GM21619 (cell line): ENCODE data around the gene MICAL3.
"Not testable (repeated sequence)": the region's sequence is repeated elsewhere in the genome, so short reads cannot be mapped to it uniquely, and the experiment has no call there.

Experiments used
- ATAC-seq: cut with Tn5 transposase; IDR thresholded peaks from one replicate; pipeline ENCODE4 v1.9.1; 2021; ENCODE audit not compliant: unreplicated experiment

The MICAL3 gene

DNA sequence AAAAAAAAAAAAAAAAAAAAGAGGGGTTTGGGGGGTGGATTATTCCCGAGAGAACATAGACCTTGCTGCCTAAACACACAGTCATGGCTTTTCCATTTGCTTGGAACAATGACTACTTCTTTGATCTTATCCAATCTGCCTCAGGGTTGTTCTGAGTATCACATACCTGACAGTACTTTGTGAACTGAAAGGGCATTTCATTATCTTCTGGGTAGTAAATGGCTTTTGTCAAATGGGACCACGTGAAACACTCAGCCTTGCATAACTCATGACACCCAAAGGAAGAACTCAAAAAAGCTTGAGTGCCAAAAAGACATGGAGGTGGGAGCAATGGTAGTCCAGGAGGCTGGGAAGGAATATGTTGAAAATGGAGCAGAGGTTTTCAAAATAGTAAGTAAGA, 126.9 kb downstream of the MICAL3 start:
- ATAC-seq = no peak

DNA sequence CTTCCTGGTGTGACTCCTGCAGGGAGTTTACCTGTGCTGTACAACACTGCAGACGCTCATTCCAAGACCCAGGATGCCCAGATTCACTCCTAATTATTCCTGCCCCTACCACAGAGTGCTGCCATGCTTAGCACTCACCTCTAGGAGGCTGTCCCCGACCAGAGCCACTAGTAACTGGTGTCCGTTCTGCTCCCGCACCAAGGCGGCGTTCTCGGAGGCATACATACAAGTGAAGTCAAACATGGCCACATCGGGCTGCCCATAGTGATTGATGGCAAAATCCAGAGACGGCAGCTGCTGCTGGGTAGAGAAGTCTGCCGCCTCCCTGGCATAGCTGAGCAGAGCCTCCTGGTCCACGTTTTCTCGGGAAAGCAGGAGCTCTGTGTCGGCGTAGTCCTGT, 127.8 kb downstream of the MICAL3 start:
- no peak for ATAC-seq

DNA sequence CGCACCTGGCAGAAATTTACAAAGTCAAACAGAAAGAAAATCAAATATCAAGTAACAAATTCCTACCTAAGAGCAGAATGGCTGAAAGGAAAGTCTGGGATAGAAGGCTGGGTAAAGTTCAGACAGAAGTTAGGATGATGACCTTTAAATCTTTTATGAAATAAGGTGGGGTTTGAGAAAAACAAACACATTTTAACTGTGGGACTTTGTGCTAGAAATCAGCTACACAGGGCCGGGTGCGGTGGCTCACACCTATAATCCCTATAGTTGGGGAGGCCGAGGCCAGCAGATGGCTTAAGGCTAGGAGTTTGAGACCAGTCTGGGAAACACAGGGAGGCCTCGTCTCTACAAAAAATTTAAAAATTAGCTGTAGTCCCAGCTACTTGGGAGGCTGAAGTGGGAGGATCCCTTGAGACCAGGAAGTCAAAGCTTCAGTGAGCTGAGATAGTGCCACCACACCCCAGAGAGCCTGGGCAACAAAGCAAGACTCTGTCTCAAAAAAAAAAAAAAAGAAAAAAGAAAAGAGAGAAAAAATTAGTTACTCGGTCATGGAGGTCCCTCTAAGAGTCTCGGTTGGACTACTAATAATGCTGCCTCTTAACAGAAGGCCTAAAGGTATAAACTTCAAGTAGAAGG, 130.3 kb downstream of the MICAL3 start:
- no peak for ATAC-seq

DNA sequence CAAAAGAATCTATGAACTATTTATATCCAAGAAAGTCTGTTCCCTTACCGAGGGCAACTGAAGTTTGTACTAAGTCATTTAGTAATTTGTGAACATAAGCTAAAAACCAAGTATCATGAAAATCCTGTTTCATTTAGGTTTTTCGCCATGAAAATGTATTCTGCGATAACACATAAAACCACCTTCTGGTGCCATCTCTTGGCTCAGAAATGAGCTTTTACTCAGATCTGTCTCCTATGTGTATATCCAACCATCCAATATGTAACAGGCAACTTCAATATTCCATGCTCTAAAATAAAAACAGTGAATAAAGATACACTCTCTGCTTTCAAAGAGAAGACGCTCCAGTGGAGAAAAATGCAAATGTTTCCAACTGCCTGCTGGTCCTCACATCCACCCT, 132.0 kb downstream of the MICAL3 start:
- ATAC-seq = no peak

DNA sequence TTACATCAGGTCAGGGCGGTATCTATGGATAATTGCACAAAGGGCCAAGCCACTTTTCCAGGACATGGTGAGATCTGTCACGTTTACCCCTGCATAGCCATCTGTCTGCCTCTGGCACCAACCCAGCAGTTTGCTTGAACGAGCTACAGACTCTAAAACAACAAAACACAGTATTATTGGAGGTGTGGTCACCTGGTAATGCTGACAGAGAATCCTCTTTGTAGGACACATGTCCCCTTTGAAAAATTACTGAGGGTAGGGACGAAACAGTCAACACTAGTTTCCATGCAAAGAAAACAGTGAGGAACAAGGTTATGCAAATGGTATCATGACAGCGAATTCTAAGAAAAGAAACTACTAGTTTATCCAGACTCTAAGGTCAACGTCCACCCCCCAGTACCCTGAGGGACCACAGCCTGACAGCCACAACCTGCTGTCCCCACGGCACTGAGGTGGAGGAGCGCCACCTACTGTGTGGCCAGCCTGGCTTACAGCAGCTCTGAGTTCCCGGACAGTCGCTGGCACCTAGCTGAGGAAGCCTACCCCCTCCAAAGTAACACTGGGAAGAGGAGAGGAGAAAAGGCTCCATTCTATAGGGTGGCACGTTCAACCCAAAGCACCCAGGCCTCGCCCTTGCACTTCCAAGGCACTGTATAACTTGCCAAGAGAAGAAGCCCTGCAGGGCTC, 132.7 kb downstream of the MICAL3 start:
- ATAC-seq = no peak

DNA sequence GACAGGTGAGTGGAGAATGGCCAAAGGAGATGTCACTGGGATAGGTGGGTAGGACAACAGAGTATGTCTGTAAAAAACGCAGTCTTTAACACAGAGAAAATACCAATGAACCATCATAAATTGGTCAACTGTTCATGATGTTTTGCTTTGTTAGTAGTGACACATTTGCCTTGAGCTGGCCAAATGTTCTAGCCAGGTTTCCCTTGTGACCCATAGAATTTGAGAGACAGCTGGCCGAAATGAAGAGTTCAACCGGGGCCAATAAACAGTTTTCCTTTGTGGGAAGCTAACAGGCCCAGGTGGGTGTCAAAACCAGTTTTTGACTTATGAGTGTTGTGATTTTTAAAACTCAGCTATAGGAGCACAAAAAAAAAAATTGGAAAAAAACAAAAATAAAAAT, 133.5 kb downstream of the MICAL3 start:
- no peak for ATAC-seq

DNA sequence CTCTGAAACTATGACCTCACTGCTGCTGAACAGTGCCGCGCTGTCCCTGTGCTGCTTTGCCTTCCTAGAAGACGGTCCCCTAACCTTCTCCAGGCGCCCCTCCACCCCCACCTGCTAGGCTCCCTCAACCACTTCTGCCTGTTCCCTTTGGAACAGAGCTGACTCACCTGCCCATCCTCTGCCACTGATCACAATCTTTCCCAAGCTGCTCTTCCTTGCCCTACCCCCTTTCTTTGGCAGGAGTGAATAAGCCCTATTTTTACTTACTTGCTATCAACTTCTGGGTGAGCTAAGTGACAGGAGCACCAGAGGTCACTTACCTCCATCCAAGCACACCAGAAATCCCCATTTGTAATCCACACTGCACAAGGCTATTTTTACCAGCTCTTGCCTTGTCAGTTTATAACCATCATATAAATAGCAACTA, 134.1 kb downstream of the MICAL3 start:
- no peak for ATAC-seq

DNA sequence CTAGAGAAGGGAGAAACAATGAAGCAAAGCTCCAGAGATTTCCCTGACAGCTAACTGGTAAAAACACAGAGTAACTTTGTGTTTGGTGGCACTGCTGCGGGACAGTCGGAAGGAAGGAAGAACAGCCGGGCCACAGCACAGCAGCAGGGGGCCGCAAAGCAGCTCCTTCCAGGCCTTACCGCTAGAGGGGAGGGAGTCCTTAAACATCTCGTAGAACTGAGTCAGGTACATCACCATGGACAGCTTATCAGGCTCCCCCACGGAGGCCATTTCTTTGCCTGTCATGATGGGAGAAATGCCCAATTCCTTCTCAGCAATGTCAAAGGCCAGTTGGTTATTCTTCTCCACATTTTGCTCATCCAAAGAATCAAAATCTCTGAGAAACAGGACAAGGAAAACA, 135.5 kb downstream of the MICAL3 start:
- no peak for ATAC-seq

DNA sequence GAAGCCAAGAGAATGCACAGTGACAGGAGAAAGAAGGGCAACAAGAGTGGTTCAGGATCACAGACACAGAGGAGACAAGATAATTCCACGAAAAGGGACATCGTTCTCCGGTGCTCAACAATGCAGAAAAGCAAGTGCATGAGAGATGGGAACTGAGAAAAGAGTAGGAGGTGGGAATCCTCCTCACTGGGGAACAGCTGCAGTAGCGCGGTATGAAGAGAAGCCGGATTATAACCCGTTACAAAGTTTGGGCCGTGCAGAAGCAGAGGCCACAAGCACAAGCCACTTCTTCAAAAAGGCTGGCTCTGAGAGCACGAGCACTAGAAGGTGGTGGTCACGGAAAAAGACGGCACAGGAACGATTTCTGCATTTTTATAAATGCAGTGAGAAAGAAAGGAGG, 135.9 kb downstream of the MICAL3 start:
- no peak for ATAC-seq

DNA sequence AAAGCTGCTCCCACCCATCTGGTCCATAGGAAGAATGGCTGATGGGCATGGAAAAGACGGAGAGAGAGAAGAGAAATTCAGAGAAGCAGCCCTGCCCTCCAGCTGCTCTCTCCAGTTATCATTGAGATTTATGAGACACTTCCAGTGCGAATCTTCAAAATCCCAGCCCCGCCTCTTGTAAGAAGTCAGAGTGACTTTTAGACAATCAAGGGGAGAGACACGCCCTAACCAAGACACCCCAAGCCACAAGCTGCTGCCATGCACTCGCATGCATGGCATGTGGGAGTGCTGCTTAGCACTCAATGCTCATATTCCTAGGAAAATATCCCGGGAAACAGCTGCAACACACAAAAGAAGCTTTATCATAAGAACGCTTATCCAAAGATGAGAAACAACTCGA, 139.5 kb downstream of the MICAL3 start:
- no peak for ATAC-seq

DNA sequence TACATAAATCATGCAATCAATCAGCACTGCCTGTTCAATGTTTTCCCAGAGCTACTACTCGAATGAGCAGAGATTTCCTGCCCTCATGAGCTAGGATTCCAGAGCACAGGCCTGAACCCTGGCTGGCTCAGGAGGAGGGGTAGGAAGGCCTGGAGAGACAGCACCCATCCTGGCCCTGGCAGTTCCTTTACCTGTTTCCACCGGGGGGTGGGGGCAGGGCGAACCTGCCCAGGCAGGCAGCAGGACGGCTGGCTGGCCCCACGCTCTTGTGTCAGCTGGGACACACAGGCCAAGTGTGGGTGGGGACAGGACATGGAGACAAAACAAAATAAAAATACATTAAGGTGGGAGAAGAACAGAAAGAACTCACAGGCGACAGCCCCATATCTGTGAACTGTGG, 140.3 kb downstream of the MICAL3 start:
- ATAC-seq = no peak

DNA sequence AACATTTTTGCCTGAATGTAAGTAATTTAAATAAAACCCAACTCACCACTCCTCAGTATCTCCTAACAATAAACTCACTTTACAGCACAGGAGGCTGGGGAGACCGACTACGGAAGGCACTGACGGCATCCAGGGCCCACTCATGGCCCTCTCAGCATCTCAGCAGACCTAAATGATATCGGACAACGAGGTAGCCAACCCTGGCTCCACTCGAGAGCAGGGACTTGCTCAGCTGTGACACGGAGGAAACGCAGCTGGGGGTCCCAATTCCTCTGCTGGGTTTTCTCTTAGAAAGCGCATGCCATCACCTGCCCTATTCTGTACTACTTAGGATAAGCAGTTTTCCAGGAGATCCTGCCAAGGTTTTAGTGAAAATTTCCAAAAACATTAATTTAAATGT, 141.0 kb downstream of the MICAL3 start:
- no peak for ATAC-seq

DNA sequence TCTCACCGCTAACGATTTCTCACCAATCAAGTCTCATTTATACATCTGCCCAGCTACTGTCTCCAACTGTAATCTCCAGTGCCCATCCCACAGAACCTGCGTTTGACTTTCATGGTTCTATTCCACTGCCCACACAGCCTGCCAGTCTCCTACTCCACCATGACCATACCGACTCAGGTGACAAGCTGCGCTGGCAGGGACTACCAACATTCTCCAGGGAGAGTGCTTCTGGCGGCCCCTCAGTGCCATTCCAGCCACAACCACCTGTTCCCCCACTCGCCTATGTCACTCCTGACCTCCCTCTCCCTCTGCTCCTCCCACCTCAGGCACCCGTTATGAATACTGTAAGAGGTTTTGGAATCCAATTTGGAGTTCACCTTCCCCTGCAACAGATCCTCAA, 141.6 kb downstream of the MICAL3 start:
- ATAC-seq = no peak

DNA sequence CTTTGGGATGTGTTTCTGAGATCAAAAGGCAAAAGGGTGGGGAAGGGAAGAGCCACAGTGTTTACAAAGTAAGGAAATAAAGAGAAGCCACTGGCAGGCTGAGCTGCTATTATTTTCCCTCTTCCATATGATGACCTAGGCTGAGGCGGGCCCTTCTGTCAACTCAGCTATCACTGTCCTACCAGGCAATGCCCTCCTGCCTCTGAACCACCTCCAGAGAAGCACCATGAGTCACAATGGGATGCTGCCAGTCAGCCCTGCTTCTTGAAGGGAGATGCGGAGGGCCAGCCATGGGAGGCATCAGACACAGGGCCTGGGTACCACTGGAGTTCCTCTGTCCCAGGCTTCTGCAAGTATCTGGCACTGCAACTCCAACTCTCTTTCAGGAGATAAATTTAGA, 142.2 kb downstream of the MICAL3 start:
- no peak for ATAC-seq

DNA sequence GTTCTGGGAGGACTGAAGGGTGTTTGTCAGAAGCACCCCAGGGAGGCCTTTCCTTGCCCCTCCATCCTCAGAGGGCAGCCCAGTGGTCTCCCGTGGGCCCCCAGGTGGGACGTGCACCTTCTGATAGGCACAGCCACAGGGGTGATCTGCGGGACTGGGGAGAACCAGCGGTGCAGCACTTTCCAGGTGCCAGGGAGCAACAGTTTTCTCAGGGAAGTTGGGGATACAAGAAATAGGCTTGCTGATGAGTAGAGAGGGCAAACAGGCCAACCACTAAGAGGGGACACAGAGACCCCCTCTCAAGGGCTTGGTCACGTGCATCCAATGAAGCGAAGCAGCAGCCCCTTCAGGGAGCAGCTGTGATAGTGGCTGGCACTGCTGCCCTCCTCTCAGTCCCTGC, 143.0 kb downstream of the MICAL3 start:
- no peak for ATAC-seq

DNA sequence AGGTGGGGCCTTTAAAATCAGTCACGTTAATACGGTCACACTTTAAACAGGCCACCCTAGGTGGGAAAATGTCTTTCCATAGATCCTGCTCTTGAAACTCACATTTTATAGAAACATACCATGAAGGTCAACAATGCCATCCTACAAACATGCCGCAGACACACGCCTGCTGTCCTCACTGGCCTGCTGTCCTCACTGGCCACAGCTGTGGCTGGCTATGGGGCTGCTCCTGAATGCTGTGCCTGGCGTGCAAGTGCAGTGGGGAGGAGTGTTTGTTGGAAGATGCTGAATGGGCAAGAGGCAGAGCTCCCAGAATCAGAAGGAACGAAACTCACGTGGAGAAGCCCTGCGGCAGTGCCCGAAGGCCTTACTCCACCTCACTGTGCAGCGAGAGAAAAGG, 143.9 kb downstream of the MICAL3 start:
- ATAC-seq = no peak

DNA sequence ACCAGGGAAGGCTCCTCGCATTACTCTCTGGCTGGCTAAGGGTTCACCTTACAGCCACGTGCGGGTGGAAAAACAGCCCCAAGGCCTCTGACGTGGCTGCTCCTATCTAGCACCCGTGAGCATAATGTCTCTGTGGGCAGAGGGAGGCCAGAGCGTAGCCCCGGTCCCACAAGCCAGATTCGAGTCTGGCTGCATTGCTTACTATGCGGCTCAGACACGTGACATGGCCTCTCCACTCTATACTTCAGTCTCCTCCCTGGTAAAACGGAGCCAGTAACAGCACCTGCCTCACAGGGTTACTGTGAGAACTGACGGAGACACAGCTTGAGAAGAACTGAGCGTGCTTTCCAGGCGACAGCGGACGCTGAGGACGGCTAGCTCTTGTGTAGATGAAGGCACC, 144.3 kb downstream of the MICAL3 start:
- ATAC-seq = no peak

DNA sequence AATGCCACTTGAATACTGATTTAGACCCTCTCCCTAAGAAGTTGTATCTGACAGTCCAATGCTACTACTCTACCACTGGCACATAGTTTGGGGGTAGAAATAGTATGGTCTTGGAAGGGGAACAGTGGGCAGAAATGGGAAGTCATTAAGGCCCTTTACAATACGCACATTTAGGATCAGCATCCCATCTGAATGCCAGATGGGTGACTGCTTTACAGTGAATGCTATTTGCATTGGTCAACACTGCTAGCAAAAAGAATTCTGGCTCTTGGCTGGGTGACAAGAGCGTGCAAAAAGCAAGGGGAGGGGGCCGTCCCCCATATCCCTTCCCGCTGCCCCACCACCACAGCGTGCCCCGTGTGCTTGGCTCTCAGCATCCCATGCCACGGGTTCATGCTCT, 145.4 kb downstream of the MICAL3 start:
- no peak for ATAC-seq

DNA sequence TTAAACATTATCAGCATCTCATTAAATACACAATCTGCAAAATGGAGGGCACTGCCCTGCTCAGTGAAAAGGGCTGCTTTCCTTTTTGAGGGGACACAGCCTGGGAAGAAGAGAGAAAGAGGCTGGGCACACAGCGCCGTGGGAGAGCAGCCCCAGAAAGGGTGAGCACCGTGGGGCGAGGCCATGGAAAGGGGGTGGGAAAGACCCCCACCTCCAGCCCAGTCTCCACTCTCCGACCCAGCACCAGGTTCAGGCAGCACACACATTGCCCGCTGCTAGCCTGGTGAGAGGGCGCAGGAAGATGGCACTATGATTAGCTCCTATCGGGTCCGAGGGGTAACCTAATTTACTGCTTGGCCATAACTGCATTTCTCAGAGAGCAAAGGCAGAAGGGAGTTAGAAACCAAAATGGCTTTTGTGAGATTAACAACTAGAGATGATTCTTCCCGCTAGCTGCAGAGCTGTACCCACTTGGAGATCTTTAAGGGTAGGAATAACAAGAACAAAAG, 146.1 kb downstream of the MICAL3 start:
- no peak for ATAC-seq

DNA sequence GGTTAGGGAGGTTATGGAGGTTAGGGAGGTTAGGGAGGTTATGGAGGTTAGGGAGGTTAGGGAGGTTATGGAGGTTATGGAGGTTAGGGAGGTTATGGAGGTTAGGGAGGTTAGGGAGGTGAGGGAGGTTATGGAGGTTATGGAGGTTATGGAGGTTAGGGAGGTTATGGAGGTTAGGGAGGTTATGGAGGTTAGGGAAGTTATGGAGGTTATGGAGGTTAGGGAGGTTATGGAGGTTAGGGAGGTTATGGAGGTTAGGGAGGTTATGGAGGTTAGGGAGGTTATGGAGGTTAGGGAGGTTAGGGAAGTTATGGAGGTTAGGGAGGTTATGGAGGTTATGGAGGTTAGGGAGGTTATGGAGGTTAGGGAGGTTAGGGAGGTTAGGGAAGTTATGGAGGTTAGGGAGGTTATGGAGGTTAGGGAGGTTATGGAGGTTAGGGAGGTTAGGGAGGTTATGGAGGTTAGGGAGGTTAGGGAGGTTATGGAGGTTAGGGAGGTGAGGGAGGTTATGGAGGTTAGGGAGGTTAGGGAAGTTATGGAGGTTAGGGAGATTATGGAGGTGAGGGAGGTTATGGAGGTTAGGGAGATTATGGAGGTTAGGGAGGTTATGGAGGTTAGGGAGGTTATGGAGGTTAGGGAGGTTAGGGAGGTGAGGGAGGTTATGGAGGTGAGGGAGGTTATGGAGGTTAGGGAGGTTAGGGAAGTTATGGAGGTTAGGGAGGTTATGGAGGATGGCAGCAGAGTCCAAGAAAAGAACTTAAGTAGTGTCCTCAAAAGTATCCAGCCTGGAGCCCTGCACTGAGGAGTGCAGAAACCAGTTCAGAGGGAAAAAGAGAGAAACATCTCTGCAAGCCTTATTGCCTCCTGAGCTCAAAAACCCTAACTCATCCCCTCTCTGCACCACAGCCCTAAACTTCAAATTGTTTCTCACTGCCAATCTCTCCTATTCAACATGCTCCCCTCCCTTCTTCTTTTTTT, 147.2 kb downstream of the MICAL3 start:
- not testable (repeated sequence) for ATAC-seq

DNA sequence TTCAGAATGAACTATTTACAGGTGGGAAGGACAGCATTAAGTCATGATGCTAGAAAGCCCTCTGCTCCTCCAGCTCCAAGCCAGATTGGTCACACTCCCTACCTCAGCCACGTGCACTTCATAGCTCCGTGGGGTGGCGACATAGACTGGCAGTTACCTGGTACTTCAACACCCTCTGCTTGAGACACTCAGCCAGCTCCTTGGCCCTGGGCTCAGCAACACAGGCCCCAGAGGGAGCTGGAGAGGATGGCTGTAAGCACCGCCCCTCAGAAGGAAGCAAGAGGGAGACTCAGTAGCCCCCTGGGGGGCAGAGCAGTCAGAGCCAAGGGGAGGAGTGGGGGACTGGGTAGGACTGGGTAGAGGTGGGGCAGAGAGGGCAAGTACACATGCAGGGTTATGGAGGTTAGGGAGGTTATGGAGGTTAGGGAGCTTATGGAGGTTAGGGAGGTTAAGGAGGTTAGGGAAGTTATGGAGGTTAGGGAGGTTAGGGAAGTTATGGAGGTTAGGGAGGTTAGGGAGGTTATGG, 148.0 kb downstream of the MICAL3 start:
- ATAC-seq = no peak
